Vagina (tissue), 2 donors: ENCODE measurements around the gene HMCN2.

ENCODE experiments used
- CTCF ChIP-seq, 3 experiments: fragments of 450-650 bp in 2 of 3; fragments of 200-600 bp in 1 of 3; sonication (generic) in 1 of 3; IDR thresholded peaks; one replicate each; pipeline ENCODE4 v1.5.1; 2017 to 2019; ENCODE audit warnings: antibody characterized with exemption in 3 of 3, mild to moderate bottlenecking in 2 of 3, moderate library complexity in 2 of 3
- POLR2A ChIP-seq, 2 donors: fragments of 450-650 bp; IDR thresholded peaks; one replicate each; pipeline ENCODE4 v1.6.1; 2017; ENCODE audit warnings: antibody characterized with exemption in 2 of 2, mild to moderate bottlenecking in 2 of 2, moderate library complexity in 2 of 2

DNA sequence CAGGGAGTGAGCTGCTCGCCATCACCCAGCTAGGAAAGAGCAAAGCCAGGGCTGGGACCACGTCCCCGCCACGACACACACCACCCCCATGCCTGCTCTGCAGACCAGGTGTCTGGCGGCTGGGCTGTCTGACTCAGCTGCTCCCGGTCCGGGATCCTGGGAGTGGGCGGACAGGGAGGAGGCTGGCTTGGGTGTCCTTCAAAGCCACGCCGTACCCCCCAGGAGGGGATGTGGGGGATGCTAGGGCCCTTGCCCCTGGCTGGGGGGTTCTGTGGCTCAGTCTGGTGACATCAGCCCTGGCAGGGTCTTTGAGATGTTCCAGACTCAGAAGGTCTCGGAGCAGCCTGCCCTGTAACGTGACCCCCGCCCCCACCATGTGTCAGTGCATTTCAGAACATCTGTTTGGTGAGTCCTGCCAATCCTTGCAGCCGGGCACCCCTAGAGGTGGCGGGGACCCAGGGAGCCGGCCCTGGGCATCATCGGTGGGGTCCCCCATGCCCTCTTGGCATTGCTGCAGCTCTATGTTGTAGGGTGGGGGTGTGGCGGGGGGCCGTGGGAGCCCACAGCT lies 62.3 kb downstream of the HMCN2 start:
- TF ChIP-seq CTCF (IDR thresholded peaks at IDR 0.05) (no peak), POLR2A (IDR thresholded peaks at IDR 0.05) (no peak)
